ENCODE measurements around the gene RRP8.

GRCh38 chr11:6596239-6596877 is 7.1 kb downstream of the RRP8 start:
- TF ChIP-seq CTCF (conservative IDR thresholded peaks at IDR 0.05; ENCODE audit: low read depth, low read length) = no peak
- no peak for TF ChIP-seq EZH2phosphoT487 (IDR thresholded peaks at IDR 0.05; ENCODE audit: borderline replicate concordance, low read length)
